Neural cell (in vitro differentiated cells): ENCODE measurements around the gene PRMT5. TPM values are rescaled to one million over a fixed set of nuclear protein-coding genes. Genes with fewer than 3 reads are reported as not detected.

Experiments used
- H2AFZ ChIP-seq: fragments of 200-600, 300-800 bp; sonication (generic), shearing (Covaris generic); 2 replicates; pipeline ENCODE4 v1.6.0; 2014; ENCODE audit warnings: low read depth, mild to moderate bottlenecking, antibody characterized with exemption, low read length, moderate library complexity
- H3F3A ChIP-seq: fragments of 200-600 bp; shearing (Covaris generic); 2 replicates; pipeline ENCODE4 v1.6.1; 2016; ENCODE audit warnings: mild to moderate bottlenecking, moderate library complexity, mixed read lengths, antibody characterized with exemption, low read length; ENCODE audit not compliant: insufficient read depth, poor library complexity, severe bottlenecking
- H3K27ac ChIP-seq: fragments of 200-600, 300-800 bp; sonication (generic), shearing (Covaris generic); 2 replicates; pipeline ENCODE4 v1.5.1; 2014; ENCODE audit warnings: mild to moderate bottlenecking, low read length, moderate library complexity
- H3K27me3 ChIP-seq: fragments of 300-800, 200-600 bp; sonication (generic), shearing (Covaris generic); 2 replicates; pipeline ENCODE4 v1.6.0; 2014; ENCODE audit warnings: mild to moderate bottlenecking, low read depth, low read length, moderate library complexity; ENCODE audit not compliant: insufficient read depth
- H3K36me3 ChIP-seq: fragments of 300-800, 200-600 bp; sonication (generic), shearing (Covaris generic); 2 replicates; pipeline ENCODE4 v1.5.1; 2014; ENCODE audit warnings: mild to moderate bottlenecking, antibody characterized with exemption, low read length, moderate library complexity; ENCODE audit not compliant: insufficient read depth
- H3K4me2 ChIP-seq: fragments of 300-800, 200-600 bp; sonication (generic), shearing (Covaris generic); 2 replicates; pipeline ENCODE4 v1.6.0; 2014; ENCODE audit warnings: mild to moderate bottlenecking, low read length
- H3K4me3 ChIP-seq: fragments of 300-800, 200-600 bp; sonication (generic), shearing (Covaris generic); 2 replicates; pipeline ENCODE4 v1.5.1; 2014; ENCODE audit warnings: mild to moderate bottlenecking, low read length, moderate library complexity
- H3K79me2 ChIP-seq: fragments of 200-600 bp; shearing (Covaris generic); replicated peaks from 2 replicates; pipeline ENCODE4 v1.6.0; 2014; ENCODE audit warnings: mild to moderate bottlenecking, low read length, moderate library complexity; ENCODE audit not compliant: insufficient read depth
- H3K9ac ChIP-seq: fragments of 300-800, 200-600 bp; sonication (generic), shearing (Covaris generic); 2 replicates; pipeline ENCODE4 v1.6.1; 2016; ENCODE audit warnings: mild to moderate bottlenecking, low read length, mixed read lengths
- H3K9me2 ChIP-seq: fragments of 200-600 bp; shearing (Covaris generic); 2 replicates; pipeline ENCODE4 v1.6.1; 2016; ENCODE audit warnings: mild to moderate bottlenecking, low read length, mixed read lengths; ENCODE audit not compliant: insufficient read depth
- H3K9me3 ChIP-seq: fragments of 200-600, 300-800 bp; sonication (generic), shearing (Covaris generic); 2 replicates; pipeline ENCODE4 v1.6.1; 2016; ENCODE audit warnings: mild to moderate bottlenecking, mixed run types, low read length, moderate library complexity, mixed read lengths
- H4K20me1 ChIP-seq: fragments of 200-600 bp; shearing (Covaris generic); 2 replicates; pipeline ENCODE4 v1.6.1; 2016; ENCODE audit warnings: mild to moderate bottlenecking, mixed run types; ENCODE audit not compliant: insufficient read depth
- CTCF ChIP-seq: fragments of 450-650 bp; IDR thresholded peaks from 2 replicates; pipeline ENCODE4 v1.5.1; 2014; ENCODE audit warnings: antibody characterized with exemption, mild to moderate bottlenecking, moderate library complexity; ENCODE audit not compliant: poor library complexity, severe bottlenecking
- EP300 ChIP-seq: fragments of 450-650 bp; conservative IDR thresholded peaks from 2 replicates; pipeline ENCODE4 v1.6.1; 2014; ENCODE audit warnings: antibody characterized with exemption, mild to moderate bottlenecking, moderate library complexity; ENCODE audit not compliant: poor library complexity, severe bottlenecking
- EZH2 ChIP-seq: fragments of 200-600, 300-800 bp; shearing (Covaris generic), sonication (generic); IDR thresholded peaks from 2 replicates; pipeline ENCODE4 v1.6.1; 2014; ENCODE audit warnings: antibody characterized with exemption, low read length, borderline replicate concordance, mild to moderate bottlenecking; ENCODE audit not compliant: insufficient read depth, poor library complexity, severe bottlenecking
- MXI1 ChIP-seq: fragments of 450-650 bp; conservative IDR thresholded peaks from 2 replicates; pipeline ENCODE4 v1.6.1; 2014; ENCODE audit warnings: antibody characterized with exemption, mild to moderate bottlenecking; ENCODE audit not compliant: poor library complexity, severe bottlenecking
- POLR2AphosphoS5 ChIP-seq: IDR thresholded peaks from 2 replicates; pipeline ENCODE4 v1.6.1; 2012
- RAD21 ChIP-seq: fragments of 450-650 bp; conservative IDR thresholded peaks from 2 replicates; pipeline ENCODE4 v1.6.1; 2014; ENCODE audit warnings: antibody characterized with exemption, mild to moderate bottlenecking, moderate library complexity
- SMC3 ChIP-seq: fragments of 450-650 bp; conservative IDR thresholded peaks from 2 replicates; pipeline ENCODE4 v1.6.1; 2014; ENCODE audit warnings: antibody characterized with exemption, mild to moderate bottlenecking, moderate library complexity; ENCODE audit not compliant: poor library complexity
- TAF1 ChIP-seq: IDR thresholded peaks from 2 replicates; pipeline ENCODE4 v1.6.1; 2012; ENCODE audit warnings: low read depth
- polyA plus RNA-seq: library from polyadenylated mRNA; depleted of rRNA; stranded (reverse); fragments of >200 nt; gene quantifications from 2 replicates; pipeline ENCODE4 v1.2.3, GENCODE V29; 2014
- TF ChIP-seq, protein P1 (sequence below): IDR thresholded peaks from 2 replicates; pipeline ENCODE4 v1.6.1; 2012; ENCODE audit warnings: borderline replicate concordance

The PRMT5 gene
- polyA plus RNA-seq, 1 donor from 2014 or later: 102 TPM

GRCh38 chr14:22897357-22897756 is 31.8 kb downstream of the PRMT5 start:
- peak overlapping the region; percentile 57 for H3K4me3 ChIP-seq
- peak overlapping the region; percentile 78 for H3K4me2 ChIP-seq
- TF ChIP-seq CTCF (no peak), SMC3 (no peak), POLR2AphosphoS5 (no peak), EZH2 (no peak), EP300 (no peak), TAF1 (no peak), MXI1 (no peak), RAD21 (no peak)
- TF ChIP-seq, protein P1, sequence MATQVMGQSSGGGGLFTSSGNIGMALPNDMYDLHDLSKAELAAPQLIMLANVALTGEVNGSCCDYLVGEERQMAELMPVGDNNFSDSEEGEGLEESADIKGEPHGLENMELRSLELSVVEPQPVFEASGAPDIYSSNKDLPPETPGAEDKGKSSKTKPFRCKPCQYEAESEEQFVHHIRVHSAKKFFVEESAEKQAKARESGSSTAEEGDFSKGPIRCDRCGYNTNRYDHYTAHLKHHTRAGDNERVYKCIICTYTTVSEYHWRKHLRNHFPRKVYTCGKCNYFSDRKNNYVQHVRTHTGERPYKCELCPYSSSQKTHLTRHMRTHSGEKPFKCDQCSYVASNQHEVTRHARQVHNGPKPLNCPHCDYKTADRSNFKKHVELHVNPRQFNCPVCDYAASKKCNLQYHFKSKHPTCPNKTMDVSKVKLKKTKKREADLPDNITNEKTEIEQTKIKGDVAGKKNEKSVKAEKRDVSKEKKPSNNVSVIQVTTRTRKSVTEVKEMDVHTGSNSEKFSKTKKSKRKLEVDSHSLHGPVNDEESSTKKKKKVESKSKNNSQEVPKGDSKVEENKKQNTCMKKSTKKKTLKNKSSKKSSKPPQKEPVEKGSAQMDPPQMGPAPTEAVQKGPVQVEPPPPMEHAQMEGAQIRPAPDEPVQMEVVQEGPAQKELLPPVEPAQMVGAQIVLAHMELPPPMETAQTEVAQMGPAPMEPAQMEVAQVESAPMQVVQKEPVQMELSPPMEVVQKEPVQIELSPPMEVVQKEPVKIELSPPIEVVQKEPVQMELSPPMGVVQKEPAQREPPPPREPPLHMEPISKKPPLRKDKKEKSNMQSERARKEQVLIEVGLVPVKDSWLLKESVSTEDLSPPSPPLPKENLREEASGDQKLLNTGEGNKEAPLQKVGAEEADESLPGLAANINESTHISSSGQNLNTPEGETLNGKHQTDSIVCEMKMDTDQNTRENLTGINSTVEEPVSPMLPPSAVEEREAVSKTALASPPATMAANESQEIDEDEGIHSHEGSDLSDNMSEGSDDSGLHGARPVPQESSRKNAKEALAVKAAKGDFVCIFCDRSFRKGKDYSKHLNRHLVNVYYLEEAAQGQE: no peak
- H3F3A ChIP-seq: no peaks in the 10 kb centered on the region
- no peaks in the 10 kb centered on the region for H3K9me3 ChIP-seq
- no peak overlapping the region for H2AFZ ChIP-seq
- no peaks in the 10 kb centered on the region for H3K79me2 ChIP-seq
- no peaks in the 10 kb centered on the region for H4K20me1 ChIP-seq
- H3K27me3 ChIP-seq: no peaks in the 10 kb centered on the region
- H3K36me3 ChIP-seq: no peaks in the 10 kb centered on the region
- no peaks in the 10 kb centered on the region for H3K9me2 ChIP-seq
- H3K27ac ChIP-seq: peak overlapping the region; percentile 83
- peak overlapping the region; percentile 42 for H3K9ac ChIP-seq

DNA sequence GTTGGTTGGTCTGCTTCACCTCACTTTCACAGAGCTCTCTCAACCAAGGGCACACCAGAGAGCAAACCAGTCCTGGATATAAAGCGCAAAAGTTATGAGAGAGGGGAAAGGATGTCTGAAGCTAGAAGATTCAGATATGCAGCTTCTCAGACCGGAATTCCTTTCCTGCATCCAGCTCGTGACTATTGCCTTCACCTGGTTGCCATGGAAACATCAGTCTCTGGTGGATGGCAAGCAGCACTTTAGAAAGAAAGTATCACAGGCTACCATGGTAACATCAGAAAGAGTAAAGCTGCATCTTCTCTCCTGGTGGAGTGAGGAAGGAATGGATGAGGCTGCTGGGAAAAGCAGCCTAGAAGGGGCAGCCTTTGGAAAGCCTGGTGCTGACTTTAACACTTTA is 32.4 kb downstream of the PRMT5 start:
- Histone ChIP-seq H2AFZ (no peak overlapping the region), H3K4me2 (peak overlapping the region; percentile 78), H3K36me3 (no peaks in the 10 kb centered on the region), H3K4me3 (peak overlapping the region; percentile 57), H3K9me2 (no peaks in the 10 kb centered on the region), H3K9me3 (no peaks in the 10 kb centered on the region), H3K27me3 (no peaks in the 10 kb centered on the region), H3K9ac (peak overlapping the region; percentile 53), H3K27ac (peak overlapping the region; percentile 83), H3K79me2 (no peaks in the 10 kb centered on the region), H4K20me1 (no peaks in the 10 kb centered on the region), H3F3A (no peaks in the 10 kb centered on the region)
- TF ChIP-seq TAF1: no peak
- peak; percentile 42 for TF ChIP-seq CTCF
- no peak for TF ChIP-seq POLR2AphosphoS5
- TF ChIP-seq RAD21: peak; percentile 48
- peak; percentile 65 for TF ChIP-seq EP300
- TF ChIP-seq EZH2: no peak
- peak; percentile 71 for TF ChIP-seq MXI1
- TF ChIP-seq, protein P1: peak; percentile 71
- TF ChIP-seq SMC3: peak; percentile 56
